Measurements from ENCODE around the gene SELENON. TPM values are rescaled to one million over a fixed set of nuclear protein-coding genes. Genes with fewer than 3 reads are reported as not detected.
A peak's percentile ranks its signal among the peaks of the same experiment; 100 is the strongest.

Gene SELENON
- total and polyA plus RNA-seq, 2 experiments from 2014 or later: 26.7 to 37.7 TPM

DNA sequence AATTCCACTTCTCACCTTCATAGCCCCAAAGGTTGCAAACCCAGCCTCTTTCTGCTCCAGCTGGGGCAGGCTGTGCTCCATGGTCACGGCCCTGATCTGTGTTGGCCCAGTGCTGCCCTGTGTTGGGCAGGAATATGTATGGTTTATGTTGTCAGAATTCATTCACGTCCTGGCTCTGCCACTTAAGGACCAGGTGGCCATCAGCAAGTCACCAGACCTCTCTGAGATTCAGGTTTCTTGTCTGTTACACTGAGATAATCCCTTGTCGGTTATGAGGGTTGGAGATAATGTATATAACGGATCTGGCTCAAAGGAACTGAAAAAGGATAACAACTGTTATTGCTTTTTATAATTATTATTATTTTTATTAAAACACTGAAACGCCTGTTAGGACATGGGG is 39.1 kb upstream of the SELENON start:
- H3K27me3 ChIP-seq: no peaks in the 10 kb centered on the region
- no peaks in the 10 kb centered on the region for H4K20me1 ChIP-seq (ENCODE audit: insufficient read depth, poor library complexity, severe bottlenecking)
- TF ChIP-seq, protein P1, sequence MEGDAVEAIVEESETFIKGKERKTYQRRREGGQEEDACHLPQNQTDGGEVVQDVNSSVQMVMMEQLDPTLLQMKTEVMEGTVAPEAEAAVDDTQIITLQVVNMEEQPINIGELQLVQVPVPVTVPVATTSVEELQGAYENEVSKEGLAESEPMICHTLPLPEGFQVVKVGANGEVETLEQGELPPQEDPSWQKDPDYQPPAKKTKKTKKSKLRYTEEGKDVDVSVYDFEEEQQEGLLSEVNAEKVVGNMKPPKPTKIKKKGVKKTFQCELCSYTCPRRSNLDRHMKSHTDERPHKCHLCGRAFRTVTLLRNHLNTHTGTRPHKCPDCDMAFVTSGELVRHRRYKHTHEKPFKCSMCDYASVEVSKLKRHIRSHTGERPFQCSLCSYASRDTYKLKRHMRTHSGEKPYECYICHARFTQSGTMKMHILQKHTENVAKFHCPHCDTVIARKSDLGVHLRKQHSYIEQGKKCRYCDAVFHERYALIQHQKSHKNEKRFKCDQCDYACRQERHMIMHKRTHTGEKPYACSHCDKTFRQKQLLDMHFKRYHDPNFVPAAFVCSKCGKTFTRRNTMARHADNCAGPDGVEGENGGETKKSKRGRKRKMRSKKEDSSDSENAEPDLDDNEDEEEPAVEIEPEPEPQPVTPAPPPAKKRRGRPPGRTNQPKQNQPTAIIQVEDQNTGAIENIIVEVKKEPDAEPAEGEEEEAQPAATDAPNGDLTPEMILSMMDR (IDR thresholded peaks at IDR 0.05; ENCODE audit: poor library complexity): no peak
- no peak for TF ChIP-seq EZH2 (IDR thresholded peaks at IDR 0.05; ENCODE audit: borderline replicate concordance)
- no peak for TF ChIP-seq EZH2phosphoT487 (IDR thresholded peaks at IDR 0.05; ENCODE audit: low read depth, severe bottlenecking, unreplicated experiment)
- no peak overlapping the region for H3K27ac ChIP-seq
- peaks cover 8% of the 10 kb centered on the region for H3K4me1 ChIP-seq (ENCODE audit: insufficient read depth)
- no peaks in the 10 kb centered on the region for H3K79me2 ChIP-seq
- H3K4me2 ChIP-seq: no peak overlapping the region
- no peaks in the 10 kb centered on the region for H3K9me3 ChIP-seq (ENCODE audit: low read depth)
- 61% methylated on average over 5 of the region's 5 CpGs for WGBS (ENCODE audit: low lambda C conversion rate, missing lambda C conversion rate)
- no peak overlapping the region for H3K4me3 ChIP-seq
- H3K9me2 ChIP-seq (replicated peaks; ENCODE audit: insufficient read depth): no peaks in the 10 kb centered on the region
- no peak overlapping the region for H2AFZ ChIP-seq
- no peak for DNase-seq (ENCODE audit: low spot score)
- no peaks in the 10 kb centered on the region for H3K36me3 ChIP-seq (replicated peaks; ENCODE audit: insufficient read depth, low read depth)

DNA sequence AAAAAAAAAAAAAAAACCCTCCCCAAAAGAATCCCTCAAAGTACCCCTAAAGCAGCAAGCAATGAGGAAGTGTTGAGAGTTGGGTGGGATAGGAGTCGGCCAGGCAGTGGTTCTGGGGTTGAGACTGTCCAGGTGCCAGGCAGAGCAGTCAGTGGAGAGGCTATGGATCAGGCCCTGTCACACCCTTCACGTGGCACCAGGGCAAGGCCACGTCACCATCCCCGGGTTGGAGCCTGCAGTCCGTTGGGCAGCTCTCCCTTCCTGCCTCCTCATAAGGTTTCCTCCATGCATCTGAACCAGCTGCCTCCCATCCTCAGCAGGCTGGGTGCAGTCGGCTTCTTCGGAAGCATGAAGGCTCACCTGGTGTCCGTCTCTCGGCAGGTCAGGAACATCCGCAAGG is 36.5 kb upstream of the SELENON start:
- Histone ChIP-seq H3K79me2 (no peaks in the 10 kb centered on the region), H3K27ac (no peak overlapping the region), H3K9me2 (replicated peaks; ENCODE audit: insufficient read depth) (no peaks in the 10 kb centered on the region), H3K36me3 (replicated peaks; ENCODE audit: insufficient read depth, low read depth) (no peaks in the 10 kb centered on the region), H2AFZ (no peak overlapping the region), H3K4me3 (no peak overlapping the region), H4K20me1 (ENCODE audit: insufficient read depth, poor library complexity, severe bottlenecking) (no peaks in the 10 kb centered on the region), H3K4me2 (no peak overlapping the region), H3K9me3 (ENCODE audit: low read depth) (no peaks in the 10 kb centered on the region), H3K27me3 (no peaks in the 10 kb centered on the region), H3K4me1 (ENCODE audit: insufficient read depth) (peaks cover 11% of the 10 kb centered on the region)
- TF ChIP-seq, protein P1 (IDR thresholded peaks at IDR 0.05; ENCODE audit: poor library complexity): no peak
- no peak for TF ChIP-seq EZH2phosphoT487 (IDR thresholded peaks at IDR 0.05; ENCODE audit: low read depth, severe bottlenecking, unreplicated experiment)
- TF ChIP-seq EZH2 (IDR thresholded peaks at IDR 0.05; ENCODE audit: borderline replicate concordance): no peak
- WGBS (ENCODE audit: low lambda C conversion rate, missing lambda C conversion rate): 93% methylated on average over 10 of the region's 10 CpGs
- DNase-seq (ENCODE audit: low spot score): no peak

DNA sequence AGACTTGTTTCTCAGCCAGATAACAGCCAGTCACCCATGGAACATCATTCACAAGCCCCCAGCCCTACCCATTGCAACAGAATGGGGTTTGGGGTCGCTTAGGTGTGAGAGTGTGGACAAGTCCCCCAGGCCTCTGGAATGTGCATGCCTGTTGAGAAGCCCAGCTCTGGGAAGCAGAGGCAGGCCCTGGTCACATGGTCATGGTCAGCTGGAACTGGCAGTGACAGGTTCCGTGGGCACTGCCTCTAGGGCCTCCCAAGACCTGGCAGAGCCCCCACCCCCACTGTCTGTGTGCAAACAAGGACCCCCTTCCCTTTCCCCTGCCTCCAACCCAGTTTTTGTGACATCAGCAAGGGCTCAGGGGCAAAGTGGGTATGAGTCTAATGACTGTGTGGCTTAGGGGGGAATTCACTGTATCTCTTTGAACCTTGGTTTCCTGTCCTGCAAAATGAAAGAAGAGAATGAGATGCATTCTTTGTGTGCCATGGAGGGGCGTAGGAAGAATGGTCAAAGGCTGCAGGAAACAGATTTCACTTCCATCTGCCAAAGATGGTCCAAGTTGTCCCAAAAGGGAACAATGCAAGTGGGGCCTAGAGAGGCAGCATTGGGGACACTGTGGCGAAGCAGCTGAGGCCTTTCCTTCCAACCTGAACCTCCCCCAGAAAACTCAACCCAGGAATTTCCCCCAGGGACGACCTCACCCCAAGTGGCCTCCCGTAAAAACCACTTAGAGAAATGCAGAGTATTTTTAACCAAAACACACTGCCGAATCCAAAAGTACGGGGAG is 34.7 kb upstream of the SELENON start:
- Histone ChIP-seq H3K4me1 (ENCODE audit: insufficient read depth) (peaks cover 18% of the 10 kb centered on the region), H3K27me3 (no peaks in the 10 kb centered on the region), H2AFZ (peak overlapping the region; percentile 12), H3K4me2 (peak overlapping the region; percentile 27), H3K4me3 (no peak overlapping the region), H3K36me3 (replicated peaks; ENCODE audit: insufficient read depth, low read depth) (no peaks in the 10 kb centered on the region), H3K9me3 (ENCODE audit: low read depth) (no peaks in the 10 kb centered on the region), H3K79me2 (no peaks in the 10 kb centered on the region), H3K9me2 (replicated peaks; ENCODE audit: insufficient read depth) (no peaks in the 10 kb centered on the region), H3K27ac (peak overlapping the region; percentile 55), H4K20me1 (ENCODE audit: insufficient read depth, poor library complexity, severe bottlenecking) (no peaks in the 10 kb centered on the region)
- 64% methylated on average over 8 of the region's 8 CpGs for WGBS (ENCODE audit: low lambda C conversion rate, missing lambda C conversion rate)
- no peak for TF ChIP-seq EZH2phosphoT487 (IDR thresholded peaks at IDR 0.05; ENCODE audit: low read depth, severe bottlenecking, unreplicated experiment)
- no peak for DNase-seq (ENCODE audit: low spot score)

DNA sequence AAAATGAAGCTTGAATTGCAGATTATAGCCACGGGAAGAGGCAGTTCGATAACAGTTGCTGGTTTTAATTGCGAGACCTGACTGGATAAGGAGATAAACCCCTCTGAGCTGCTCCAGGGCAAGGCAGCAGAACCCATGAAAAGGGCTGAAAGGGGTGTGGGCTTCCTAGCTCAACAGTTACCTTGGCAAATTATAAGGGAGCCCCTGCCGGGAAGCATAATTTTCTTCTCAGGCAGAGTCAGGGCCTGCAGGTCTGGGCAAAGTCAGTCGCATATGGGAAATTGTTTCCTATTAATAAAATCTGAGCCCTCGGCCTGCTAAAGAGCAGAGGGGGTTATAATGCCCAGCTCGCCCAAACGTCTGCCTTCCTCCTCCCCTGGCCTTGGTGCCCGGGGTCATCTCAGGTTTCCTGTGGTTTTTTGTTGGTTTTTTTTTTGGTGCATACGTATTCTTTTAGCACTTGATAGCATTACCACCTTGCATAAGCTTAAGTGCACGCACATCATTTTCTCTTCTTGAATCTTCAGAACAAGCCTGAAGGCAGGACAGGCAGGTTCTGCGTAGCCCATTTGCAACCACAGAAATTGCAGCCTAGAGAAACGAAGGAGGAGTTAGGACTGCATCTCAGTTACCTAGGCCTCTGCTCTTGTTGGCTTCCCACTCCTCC is 33.9 kb upstream of the SELENON start:
- WGBS (ENCODE audit: low lambda C conversion rate, missing lambda C conversion rate): 60% methylated on average over 13 of the region's 13 CpGs
- peak overlapping the region; percentile 55 for H3K27ac ChIP-seq

More for the DNA sequence above, 33.9 kb upstream of the SELENON start:
- no peaks in the 10 kb centered on the region for H3K27me3 ChIP-seq
- H3K4me2 ChIP-seq: peak overlapping the region; percentile 27
- H3K4me3 ChIP-seq: no peak overlapping the region
- H3K36me3 ChIP-seq (replicated peaks; ENCODE audit: insufficient read depth, low read depth): no peaks in the 10 kb centered on the region
- H3K79me2 ChIP-seq: no peaks in the 10 kb centered on the region
- peaks cover 25% of the 10 kb centered on the region for H3K4me1 ChIP-seq (ENCODE audit: insufficient read depth)
- peak overlapping the region; percentile 12 for H2AFZ ChIP-seq
- DNase-seq (ENCODE audit: low spot score): no peak
- TF ChIP-seq EZH2 (IDR thresholded peaks at IDR 0.05; ENCODE audit: borderline replicate concordance) (no peak), EZH2phosphoT487 (IDR thresholded peaks at IDR 0.05; ENCODE audit: low read depth, severe bottlenecking, unreplicated experiment) (no peak)
- TF ChIP-seq, protein P1 (IDR thresholded peaks at IDR 0.05; ENCODE audit: poor library complexity): no peak
- H3K9me2 ChIP-seq (replicated peaks; ENCODE audit: insufficient read depth): no peaks in the 10 kb centered on the region
- H4K20me1 ChIP-seq (ENCODE audit: insufficient read depth, poor library complexity, severe bottlenecking): no peaks in the 10 kb centered on the region
- no peaks in the 10 kb centered on the region for H3K9me3 ChIP-seq (ENCODE audit: low read depth)

Data from hepatocyte (in vitro differentiated cells).